Measurements from ENCODE around the gene CHAF1A.

The CHAF1A gene

GRCh38 chr19:4365791-4366665 lies 36.4 kb upstream of the CHAF1A start:
- no peak overlapping the region for H3K27ac ChIP-seq
- peaks cover 68% of the 10 kb centered on the region for H3K36me3 ChIP-seq

GRCh38 chr19:4366666-4367335 lies 35.6 kb upstream of the CHAF1A start:
- Histone ChIP-seq H3K4me1 (ENCODE audit: control insufficient read depth in 1 of 2, insufficient read depth in 1 of 2, low read depth in 1 of 2, low read length in 1 of 2) (peaks cover 34 to 38% of the 10 kb centered on the region in 2 experiments), H3K9me3 (no peaks in the 10 kb centered on the region), H3K36me3 (peaks cover 60% of the 10 kb centered on the region), H3K4me3 (ENCODE audit: low read depth in 1 of 2, low read length in 1 of 2) (no peak overlapping the region), H3K27me3 (no peaks in the 10 kb centered on the region), H3K27ac (no peak overlapping the region)
- TF ChIP-seq CTCF (IDR thresholded peaks at IDR 0.05) = no peak

More at GRCh38 chr19:4365791-4366665, 36.4 kb upstream of the CHAF1A start:
- no peak for TF ChIP-seq CTCF (IDR thresholded peaks at IDR 0.05)
- no peak overlapping the region for H3K4me3 ChIP-seq (ENCODE audit: low read depth in 1 of 2, low read length in 1 of 2)
- no peaks in the 10 kb centered on the region for H3K9me3 ChIP-seq
- no peaks in the 10 kb centered on the region for H3K27me3 ChIP-seq
- peaks cover 30% of the 10 kb centered on the region in 2 experiments for H3K4me1 ChIP-seq (ENCODE audit: control insufficient read depth in 1 of 2, insufficient read depth in 1 of 2, low read depth in 1 of 2, low read length in 1 of 2)

- Histone ChIP-seq H3K36me3 (peaks cover 55% of the 10 kb centered on the region), H3K27ac (no peak overlapping the region), H3K27me3 (no peaks in the 10 kb centered on the region), H3K9me3 (no peaks in the 10 kb centered on the region), H3K4me3 (ENCODE audit: low read depth in 1 of 2, low read length in 1 of 2) (no peak overlapping the region), H3K4me1 (ENCODE audit: control insufficient read depth in 1 of 2, insufficient read depth in 1 of 2, low read depth in 1 of 2, low read length in 1 of 2) (peaks cover 34 to 40% of the 10 kb centered on the region in 2 experiments)
- TF ChIP-seq CTCF (IDR thresholded peaks at IDR 0.05) = no peak
Measured at GRCh38 chr19:4367336-4367723, 35.1 kb upstream of the CHAF1A start.

- Histone ChIP-seq H3K9me3 (no peaks in the 10 kb centered on the region), H3K27ac (peak overlapping the region; percentile 82), H3K4me1 (ENCODE audit: control insufficient read depth in 1 of 2, insufficient read depth in 1 of 2, low read depth in 1 of 2, low read length in 1 of 2) (peaks cover 34 to 40% of the 10 kb centered on the region in 2 experiments), H3K4me3 (ENCODE audit: low read depth in 1 of 2, low read length in 1 of 2) (no peak overlapping the region), H3K27me3 (no peaks in the 10 kb centered on the region), H3K36me3 (peaks cover 50% of the 10 kb centered on the region)
- no peak for TF ChIP-seq CTCF (IDR thresholded peaks at IDR 0.05)
Measured at GRCh38 chr19:4367781-4368127, 34.7 kb upstream of the CHAF1A start.

- H3K27ac ChIP-seq = peak overlapping the region; percentile 82
- no peaks in the 10 kb centered on the region for H3K27me3 ChIP-seq
- H3K4me1 ChIP-seq (ENCODE audit: control insufficient read depth in 1 of 2, insufficient read depth in 1 of 2, low read depth in 1 of 2, low read length in 1 of 2) = peaks cover 34 to 41% of the 10 kb centered on the region in 2 experiments
- TF ChIP-seq CTCF (IDR thresholded peaks at IDR 0.05) = no peak
- no peak overlapping the region for H3K4me3 ChIP-seq (ENCODE audit: low read depth in 1 of 2, low read length in 1 of 2)
- H3K9me3 ChIP-seq = no peaks in the 10 kb centered on the region
- H3K36me3 ChIP-seq = peaks cover 45% of the 10 kb centered on the region
Measured at GRCh38 chr19:4368128-4368820, 34.2 kb upstream of the CHAF1A start.

All from neutrophil (primary cell).